Epithelial cell of proximal tubule (primary cell): ENCODE data around the gene CDKN2B-AS1. TPM values are rescaled to one million over a fixed set of nuclear protein-coding genes. Genes with fewer than 3 reads are reported as not detected.

Experiments
- DNase-seq: peaks from one replicate; pipeline ENCODE4 v3.0.0-alpha.2; 2011; ENCODE audit warnings: low read depth
- H3K4me3 ChIP-seq: 2 replicates; pipeline ENCODE4 v1.5.1; 2011; ENCODE audit warnings: low read depth, mild to moderate bottlenecking, low read length
- CTCF ChIP-seq: conservative IDR thresholded peaks from 2 replicates; pipeline ENCODE4 v1.5.1; 2012; ENCODE audit warnings: low read depth, mild to moderate bottlenecking, low read length
- total RNA-seq: library from RNA; depleted of rRNA; stranded (reverse); fragments of >200 nt; gene quantifications from 2 replicates; pipeline ENCODE4 v1.2.3, GENCODE V29; 2015

CDKN2B-AS1 gene
- total RNA-seq, 1 donor from 2014 or later, result not detected

GRCh38 chr9:22065431-22066200, 71.0 kb downstream of the CDKN2B-AS1 start:
- no peak overlapping the region for H3K4me3 ChIP-seq
- no peak for TF ChIP-seq CTCF
- DNase-seq, result no peak

- DNase-seq, result no peak
- H3K4me3 ChIP-seq, result no peak overlapping the region
- TF ChIP-seq CTCF, result no peak
Observed at GRCh38 chr9:22067196-22067595, 72.6 kb downstream of the CDKN2B-AS1 start.

- H3K4me3 ChIP-seq, result no peak overlapping the region
- no peak for DNase-seq
Observed at GRCh38 chr9:22068369-22068768, 73.8 kb downstream of the CDKN2B-AS1 start.

GRCh38 chr9:22073349-22073748, 78.8 kb downstream of the CDKN2B-AS1 start:
- no peak for DNase-seq
- no peak overlapping the region for H3K4me3 ChIP-seq
- TF ChIP-seq CTCF, result no peak

More at GRCh38 chr9:22068369-22068768, 73.8 kb downstream of the CDKN2B-AS1 start:
- TF ChIP-seq CTCF, result no peak

- TF ChIP-seq CTCF, result no peak
- no peak for DNase-seq
- H3K4me3 ChIP-seq, result no peak overlapping the region
Observed at GRCh38 chr9:22078081-22078480, 83.5 kb downstream of the CDKN2B-AS1 start.

GRCh38 chr9:22079873-22080341, 85.3 kb downstream of the CDKN2B-AS1 start:
- DNase-seq, result peak; percentile 94
- TF ChIP-seq CTCF, result no peak
- no peak overlapping the region for H3K4me3 ChIP-seq
